CD14-positive monocyte (primary cell): ENCODE results near the gene MEX3A. TPM values are rescaled to one million over a fixed set of nuclear protein-coding genes. Genes with fewer than 3 reads are reported as not detected.

Source experiments
- DNase-seq, 3 donors: peaks; one replicate each; pipeline ENCODE4 v3.0.0-alpha.2; 2011 to 2022
- H2AFZ ChIP-seq: 2 replicates; pipeline ENCODE4 v1.6.0; 2012; ENCODE audit warnings: mild to moderate bottlenecking, low read depth, low read length, inconsistent platforms; ENCODE audit not compliant: insufficient read depth, poor library complexity, severe bottlenecking
- H3K27ac ChIP-seq, 2 donors: 1 replicate in 1 of 2; 2 replicates in 1 of 2; pipeline ENCODE4 v1.5.1; 2012 to 2013; ENCODE audit warnings: low read length in 2 of 2, control low read depth in 1 of 2, inconsistent platforms in 1 of 2, low read depth in 1 of 2, mild to moderate bottlenecking in 1 of 2
- H3K27me3 ChIP-seq, 2 donors: one replicate each; pipeline versions ENCODE4 v1.6.0 to v1.6.1; 2011 to 2013; ENCODE audit warnings: low read length in 2 of 2; ENCODE audit not compliant: control insufficient read depth in 2 of 2, insufficient read depth in 2 of 2
- H3K36me3 ChIP-seq, 2 donors: replicated peaks in 1 of 2; 1 replicate in 1 of 2; 2 replicates in 1 of 2; pipeline versions ENCODE4 v1.5.1 to v1.6.1; 2012 to 2013; ENCODE audit warnings: low read length in 2 of 2, control low read depth in 1 of 2, inconsistent platforms in 1 of 2, mild to moderate bottlenecking in 1 of 2; ENCODE audit not compliant: insufficient read depth in 2 of 2, control insufficient read depth in 1 of 2
- H3K4me1 ChIP-seq, 2 donors: 1 replicate in 1 of 2; 2 replicates in 1 of 2; pipeline versions ENCODE4 v1.5.1 to v1.6.1; 2012 to 2013; ENCODE audit warnings: low read length in 2 of 2, control low read depth in 1 of 2, inconsistent platforms in 1 of 2, mild to moderate bottlenecking in 1 of 2, moderate library complexity in 1 of 2; ENCODE audit not compliant: insufficient read depth in 2 of 2, control insufficient read depth in 1 of 2
- H3K4me2 ChIP-seq: replicated peaks from 2 replicates; pipeline ENCODE3; 2012; ENCODE audit warnings: low read length, moderate library complexity, mild to moderate bottlenecking; ENCODE audit not compliant: poor library complexity, severe bottlenecking; ENCODE audit errors: extremely low read depth
- H3K4me3 ChIP-seq, 3 experiments: fragments of 200-600 bp in 1 of 3; sonication (generic) in 1 of 3; replicated peaks in 1 of 3; 1 replicate in 2 of 3; 2 replicates in 1 of 3; pipeline ENCODE4 v1.5.1; 2011 to 2013; ENCODE audit warnings: low read length in 3 of 3, mild to moderate bottlenecking in 3 of 3, control low read depth in 2 of 3, low read depth in 2 of 3, inconsistent platforms in 1 of 3, moderate library complexity in 1 of 3
- H3K79me2 ChIP-seq: 2 replicates; pipeline ENCODE4 v1.6.0; 2012; ENCODE audit warnings: mild to moderate bottlenecking, control low read depth, inconsistent platforms, low read length, moderate library complexity; ENCODE audit not compliant: insufficient read depth
- H3K9ac ChIP-seq: 2 replicates; pipeline ENCODE4 v1.6.0; 2017; ENCODE audit warnings: low read length, mild to moderate bottlenecking; ENCODE audit not compliant: insufficient read depth, poor library complexity, severe bottlenecking
- H3K9me3 ChIP-seq, 2 donors: replicated peaks in 1 of 2; 1 replicate in 1 of 2; 2 replicates in 1 of 2; pipeline versions ENCODE4 v1.5.1 to v1.6.1; 2012 to 2013; ENCODE audit warnings: low read length in 2 of 2, control low read depth in 1 of 2; ENCODE audit not compliant: control insufficient read depth in 1 of 2, insufficient read depth in 1 of 2
- H4K20me1 ChIP-seq: 2 replicates; pipeline ENCODE4 v1.6.0; 2012; ENCODE audit warnings: mild to moderate bottlenecking, low read length, control low read depth, moderate library complexity; ENCODE audit not compliant: insufficient read depth
- H3K27ac Mint-ChIP-seq, 7 donors: one replicate each; pipeline ENCODE4 v1.8.0; 2020; ENCODE audit warnings: mild to moderate bottlenecking in 7 of 7, mixed read lengths in 7 of 7, moderate library complexity in 6 of 7, inconsistent platforms in 2 of 7
- H3K27me3 Mint-ChIP-seq, 3 donors: one replicate each; pipeline ENCODE4 v1.8.0; 2021 to 2022; ENCODE audit warnings: low read depth in 3 of 3, mild to moderate bottlenecking in 3 of 3, mixed read lengths in 3 of 3, moderate library complexity in 3 of 3, inconsistent platforms in 1 of 3
- H3K36me3 Mint-ChIP-seq, 2 donors: one replicate each; pipeline ENCODE4 v1.8.0; 2020; ENCODE audit warnings: mixed read lengths in 2 of 2, inconsistent platforms in 1 of 2, mild to moderate bottlenecking in 1 of 2
- H3K4me1 Mint-ChIP-seq: one replicate; pipeline ENCODE4 v1.8.0; 2020; ENCODE audit warnings: mild to moderate bottlenecking, mixed read lengths
- H3K4me3 Mint-ChIP-seq, 2 donors: one replicate each; pipeline ENCODE4 v1.8.0; 2020; ENCODE audit warnings: mild to moderate bottlenecking in 2 of 2, mixed read lengths in 2 of 2, moderate library complexity in 1 of 2
- H3K9me3 Mint-ChIP-seq, 7 donors: one replicate each; pipeline ENCODE4 v1.8.0; 2020 to 2022; ENCODE audit warnings: mixed read lengths in 7 of 7, mild to moderate bottlenecking in 6 of 7, moderate library complexity in 6 of 7, inconsistent platforms in 2 of 7
- WGBS: methylation state at CpG from one replicate; pipeline ENCODE4 v1.1.5; 2013; ENCODE audit warnings: missing lambda C conversion rate; ENCODE audit not compliant: insufficient coverage; 5-methylcytosine and 5-hydroxymethylcytosine counted together
- intact Hi-C, 2 donors: fragments of 100-400 bp; cut with micrococcal nuclease; formaldehyde crosslinking; loops; one replicate each; pipeline versions ENCODE4 v1.15.0 to v1.15.1; 2023
- polyA plus RNA-seq, 3 donors: library from polyadenylated mRNA; depleted of rRNA in 1 of 3; unstranded in 2 of 3; stranded (reverse) in 1 of 3; fragments of 300-500 nt in 2 of 3; fragments of >200 nt in 1 of 3; fragmentation: Illumina TruSeq in 2 of 3; gene quantifications; 1 replicate in 2 of 3; 2 replicates in 1 of 3; pipeline ENCODE4 v1.2.3, GENCODE V29; 2012 to 2021
- TF ChIP-seq, protein P1 (sequence below): fragments of 200-600 bp; IDR thresholded peaks from one replicate; pipeline ENCODE4 v1.8.0; 2022; ENCODE audit warnings: antibody characterized with exemption, mild to moderate bottlenecking

Gene MEX3A
- polyA plus RNA-seq, 3 donors, result not detected

DNA sequence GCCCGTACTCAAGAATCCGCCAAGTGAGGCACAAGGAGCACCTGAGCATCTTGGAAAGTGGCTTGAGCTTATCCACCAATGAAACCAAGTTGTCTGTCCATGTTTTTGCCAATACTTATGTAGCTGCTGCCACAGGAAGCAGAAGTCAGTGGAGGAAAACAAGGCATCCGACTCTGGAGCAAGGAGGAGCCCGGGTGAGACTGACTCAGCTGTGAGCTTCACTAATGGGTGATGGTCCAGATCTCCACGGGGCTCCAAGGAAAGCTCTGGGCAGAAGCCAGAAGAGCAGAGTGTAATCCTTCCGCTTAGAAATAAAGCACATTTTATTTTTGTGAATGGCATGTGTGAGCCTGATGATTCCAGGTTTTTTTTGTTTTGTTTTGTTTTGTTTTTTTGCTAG lies 49.3 kb downstream of the MEX3A start:
- WGBS, result 48% methylated on average over 4 of the region's 6 CpGs
- Mint-ChIP-seq H3K4me1 (peaks cover 2% of the 10 kb centered on the region), H3K4me3 (no peak overlapping the region), H3K27ac (no peak overlapping the region), H3K36me3 (peaks cover 10 to 16% of the 10 kb centered on the region in 2 donors), H3K9me3 (peaks cover 0 to 1% (median 0%) of the 10 kb centered on the region in 7 donors), H3K27me3 (peaks cover 2 to 9% (median 4%) of the 10 kb centered on the region in 3 donors)
- Histone ChIP-seq H3K4me3 (no peak overlapping the region), H3K27me3 (no peaks in the 10 kb centered on the region), H2AFZ (no peak overlapping the region), H3K27ac (no peak overlapping the region), H3K4me2 (no peak overlapping the region), H3K9ac (no peak overlapping the region), H4K20me1 (no peaks in the 10 kb centered on the region), H3K9me3 (no peaks in the 10 kb centered on the region), H3K4me1 (no peaks in the 10 kb centered on the region), H3K36me3 (peaks cover 5 to 8% of the 10 kb centered on the region in 2 donors), H3K79me2 (no peaks in the 10 kb centered on the region)
- intact Hi-C loops, result no loop called here
- TF ChIP-seq, protein P1, sequence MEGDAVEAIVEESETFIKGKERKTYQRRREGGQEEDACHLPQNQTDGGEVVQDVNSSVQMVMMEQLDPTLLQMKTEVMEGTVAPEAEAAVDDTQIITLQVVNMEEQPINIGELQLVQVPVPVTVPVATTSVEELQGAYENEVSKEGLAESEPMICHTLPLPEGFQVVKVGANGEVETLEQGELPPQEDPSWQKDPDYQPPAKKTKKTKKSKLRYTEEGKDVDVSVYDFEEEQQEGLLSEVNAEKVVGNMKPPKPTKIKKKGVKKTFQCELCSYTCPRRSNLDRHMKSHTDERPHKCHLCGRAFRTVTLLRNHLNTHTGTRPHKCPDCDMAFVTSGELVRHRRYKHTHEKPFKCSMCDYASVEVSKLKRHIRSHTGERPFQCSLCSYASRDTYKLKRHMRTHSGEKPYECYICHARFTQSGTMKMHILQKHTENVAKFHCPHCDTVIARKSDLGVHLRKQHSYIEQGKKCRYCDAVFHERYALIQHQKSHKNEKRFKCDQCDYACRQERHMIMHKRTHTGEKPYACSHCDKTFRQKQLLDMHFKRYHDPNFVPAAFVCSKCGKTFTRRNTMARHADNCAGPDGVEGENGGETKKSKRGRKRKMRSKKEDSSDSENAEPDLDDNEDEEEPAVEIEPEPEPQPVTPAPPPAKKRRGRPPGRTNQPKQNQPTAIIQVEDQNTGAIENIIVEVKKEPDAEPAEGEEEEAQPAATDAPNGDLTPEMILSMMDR, result no peak
- no peak for DNase-seq

DNA sequence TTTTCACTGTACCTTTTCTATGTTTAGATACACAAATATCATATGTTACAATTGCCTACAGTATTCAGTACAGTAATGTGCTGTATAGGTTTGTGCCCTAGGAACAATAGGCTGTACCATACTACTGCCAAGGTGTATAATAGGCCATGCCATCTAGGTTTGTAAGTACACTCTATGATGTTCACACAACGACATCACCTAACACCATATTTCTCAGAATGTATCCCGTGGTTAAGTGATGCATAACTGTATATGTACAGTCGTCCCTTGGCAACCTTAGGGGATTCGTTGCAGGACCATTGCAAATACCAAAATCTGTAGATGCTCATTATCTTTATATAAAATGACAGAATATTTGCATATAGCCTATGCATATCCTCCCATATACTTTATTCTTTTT lies 55.7 kb downstream of the MEX3A start:
- no peaks in the 10 kb centered on the region for H3K36me3 ChIP-seq
- H3K27me3 Mint-ChIP-seq, result peaks cover 11 to 19% (median 17%) of the 10 kb centered on the region in 3 donors
- H3K9ac ChIP-seq, result no peak overlapping the region
- H4K20me1 ChIP-seq, result no peaks in the 10 kb centered on the region
- no peak overlapping the region for H3K4me3 Mint-ChIP-seq
- no peak overlapping the region for H3K27ac Mint-ChIP-seq
- no peak overlapping the region for H3K4me3 ChIP-seq
- peaks cover 4% of the 10 kb centered on the region for H3K4me1 Mint-ChIP-seq
- whole genome bisulfite sequencing, result no CpG with 5 or more reads among the region's 4 CpGs
- no peak overlapping the region for H2AFZ ChIP-seq
- H3K4me1 ChIP-seq, result no peaks in the 10 kb centered on the region
- H3K27ac ChIP-seq, result no peak overlapping the region
- intact Hi-C loops, result loop anchor here in 1 of 2 donors (2.0 kb wide), 1 partner anchor 24 kb away; no protein-coding TSS in a partner anchor
- no peak for DNase-seq
- H3K36me3 Mint-ChIP-seq, result no peaks in the 10 kb centered on the region
- H3K79me2 ChIP-seq, result no peaks in the 10 kb centered on the region
- H3K9me3 ChIP-seq, result no peaks in the 10 kb centered on the region
- peaks cover 0 to 3% (median 0%) of the 10 kb centered on the region in 7 donors for H3K9me3 Mint-ChIP-seq
- TF ChIP-seq, protein P1, result no peak
- H3K27me3 ChIP-seq, result no peaks in the 10 kb centered on the region
- H3K4me2 ChIP-seq, result no peak overlapping the region
